NCI-H526 treated with DMSO at 0.1 percent for 48 hours (cell line): ENCODE data around the gene B3GALNT1.
A peak's percentile ranks its signal among the peaks of the same experiment; 100 is the strongest.

Source experiments
- DNase-seq: peaks from one replicate; lab custom pipeline; 2025; lab: John Stamatoyannopoulos, UW

The B3GALNT1 gene, protein sequence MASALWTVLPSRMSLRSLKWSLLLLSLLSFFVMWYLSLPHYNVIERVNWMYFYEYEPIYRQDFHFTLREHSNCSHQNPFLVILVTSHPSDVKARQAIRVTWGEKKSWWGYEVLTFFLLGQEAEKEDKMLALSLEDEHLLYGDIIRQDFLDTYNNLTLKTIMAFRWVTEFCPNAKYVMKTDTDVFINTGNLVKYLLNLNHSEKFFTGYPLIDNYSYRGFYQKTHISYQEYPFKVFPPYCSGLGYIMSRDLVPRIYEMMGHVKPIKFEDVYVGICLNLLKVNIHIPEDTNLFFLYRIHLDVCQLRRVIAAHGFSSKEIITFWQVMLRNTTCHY

DNA sequence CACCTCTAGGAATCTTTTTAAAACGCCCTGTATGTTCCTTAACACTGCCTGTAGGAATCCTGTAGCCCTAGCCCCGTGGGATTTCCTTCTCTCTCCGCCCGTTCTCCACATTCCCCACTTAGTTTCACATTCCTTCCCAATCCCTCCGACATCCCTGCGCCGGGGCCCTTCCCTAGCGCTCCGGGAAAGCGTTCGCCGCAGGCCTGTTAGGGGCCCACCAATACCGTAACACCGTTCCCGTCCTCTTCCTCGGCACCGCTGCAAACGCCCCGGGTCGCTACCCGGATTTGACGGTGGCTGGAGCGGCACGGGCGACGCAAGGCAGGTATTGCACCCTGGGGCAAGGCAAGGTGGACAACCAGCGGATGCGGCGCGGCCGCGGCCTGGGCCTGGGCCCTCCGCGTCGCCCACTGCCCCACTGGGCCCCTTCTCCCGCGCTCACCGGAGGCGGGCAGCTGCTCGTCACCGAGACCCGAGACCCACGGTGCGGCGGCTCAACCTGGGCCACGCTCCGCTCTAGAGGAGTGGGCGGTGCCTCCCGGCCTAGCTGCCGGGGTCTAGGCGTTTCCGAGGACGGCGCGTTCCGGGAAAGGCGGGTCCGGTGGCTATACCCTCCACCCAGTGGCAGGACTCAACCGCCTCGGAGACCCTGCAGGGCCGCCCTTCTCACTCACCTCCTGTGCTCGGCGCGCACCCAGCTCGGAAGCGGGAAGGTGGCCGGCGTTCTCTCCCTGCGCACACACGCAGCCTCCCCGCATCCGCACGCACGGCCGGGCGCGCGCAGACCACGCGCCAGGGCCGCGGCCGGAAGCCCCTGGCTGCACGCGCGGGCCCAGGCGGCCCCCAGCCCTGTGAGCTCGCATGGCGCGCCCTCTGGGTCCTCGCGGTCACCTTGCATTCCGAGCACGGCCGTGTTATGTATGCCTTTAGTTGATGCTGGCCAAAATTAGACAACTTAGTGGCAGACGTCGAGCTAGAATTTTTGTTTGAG, at the start of gene B3GALNT1:
TSS of gene B3GALNT1 (minus strand) at position 789 of the 991 bp plus-strand sequence. CDS start 18,595 bp downstream, outside the sequence.
- peak; percentile 77 for DNase-seq

DNA sequence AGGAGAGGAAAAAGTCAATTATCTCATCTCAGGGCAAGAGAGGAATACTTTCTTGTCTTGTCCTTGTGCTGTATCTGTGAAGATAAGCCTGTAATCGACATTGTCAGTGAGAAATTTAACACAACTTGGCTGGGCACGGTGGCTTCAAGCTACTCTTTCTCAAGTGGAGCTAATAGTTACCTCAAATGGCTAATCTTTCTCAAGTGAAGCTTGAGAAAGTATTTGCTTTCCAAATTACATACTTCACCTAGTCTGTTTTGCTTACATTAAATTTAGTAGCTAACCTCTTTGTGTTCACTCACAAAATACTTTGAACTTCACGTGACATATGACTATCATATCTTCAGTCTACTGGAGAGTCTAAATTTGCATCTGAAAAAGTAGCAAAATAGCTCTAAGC, 48.3 kb upstream of the B3GALNT1 start:
- no peak for DNase-seq

DNA sequence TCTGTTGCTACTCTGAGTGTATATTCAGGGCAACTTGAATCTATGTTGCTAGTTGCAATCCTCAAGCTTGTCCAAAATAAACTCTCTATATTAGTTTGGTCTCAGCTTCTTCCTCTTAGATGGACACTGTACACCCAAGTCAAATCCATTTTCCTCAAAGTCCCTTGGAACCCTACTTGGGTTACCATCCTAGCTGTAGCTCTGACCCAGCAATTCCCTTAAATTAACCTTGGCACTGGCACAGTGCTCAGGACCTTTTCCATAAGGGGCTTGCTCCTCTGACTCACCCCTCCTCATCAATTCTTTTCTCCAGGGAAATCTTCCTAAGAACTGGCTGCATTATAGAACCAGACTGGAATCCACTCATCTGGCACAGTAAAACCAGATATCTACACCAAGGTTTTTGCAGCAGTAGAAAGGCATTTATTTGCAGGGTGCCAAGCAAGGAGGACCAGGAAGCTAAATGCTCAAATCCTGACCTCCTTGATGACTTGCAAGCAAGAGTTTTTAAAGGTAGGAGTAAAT, 44.9 kb upstream of the B3GALNT1 start:
- DNase-seq: no peak

DNA sequence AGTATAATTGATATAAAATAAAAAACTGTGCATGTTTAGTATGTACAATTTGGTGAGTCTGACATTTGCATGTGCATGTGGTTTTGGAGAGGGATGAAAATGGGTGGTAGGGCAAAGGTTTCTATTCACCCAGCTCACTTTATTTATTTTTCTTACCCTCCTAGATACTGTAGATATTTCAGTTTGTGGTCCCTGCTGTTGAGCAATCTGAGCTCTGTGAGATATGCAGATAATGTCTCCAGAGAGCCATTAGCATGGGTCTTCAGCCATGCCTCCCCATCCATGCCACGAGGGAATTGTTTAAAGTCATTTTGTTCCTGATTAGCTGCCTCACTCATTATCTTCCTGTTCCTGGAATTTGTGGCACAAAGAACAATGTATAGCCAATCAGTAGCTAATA, 44.4 kb upstream of the B3GALNT1 start:
- peak; percentile 75 for DNase-seq

DNA sequence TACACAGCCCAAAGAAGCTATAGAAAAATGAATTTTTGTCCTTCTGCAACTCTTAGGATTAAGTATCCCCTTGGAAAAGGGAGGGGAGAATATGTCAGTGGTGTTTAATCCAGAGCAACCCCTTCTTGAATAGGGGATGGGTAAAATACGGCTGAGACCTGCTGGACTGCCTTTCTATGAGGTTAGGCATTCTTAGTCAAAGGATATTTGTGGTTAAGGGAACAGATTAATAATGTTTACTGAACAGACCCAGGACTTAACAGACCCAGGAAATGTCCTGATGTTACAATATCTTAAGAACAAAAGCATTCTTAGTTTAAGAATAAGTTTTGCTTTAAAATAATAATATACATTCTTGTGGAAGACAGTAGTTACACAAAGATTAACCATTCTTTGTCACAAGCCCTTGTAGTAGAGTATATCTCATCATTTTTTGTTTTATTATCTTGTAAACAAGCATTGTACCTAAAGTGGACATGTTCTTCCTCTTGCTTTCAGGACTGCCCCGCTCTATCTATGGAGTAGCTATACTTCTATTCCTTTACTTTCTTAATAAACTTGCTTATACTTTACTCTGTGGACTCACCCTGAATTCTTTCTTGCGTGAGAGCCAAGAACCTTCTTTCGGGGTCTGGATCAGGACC, 43.8 kb upstream of the B3GALNT1 start:
- DNase-seq: peak; percentile 15

DNA sequence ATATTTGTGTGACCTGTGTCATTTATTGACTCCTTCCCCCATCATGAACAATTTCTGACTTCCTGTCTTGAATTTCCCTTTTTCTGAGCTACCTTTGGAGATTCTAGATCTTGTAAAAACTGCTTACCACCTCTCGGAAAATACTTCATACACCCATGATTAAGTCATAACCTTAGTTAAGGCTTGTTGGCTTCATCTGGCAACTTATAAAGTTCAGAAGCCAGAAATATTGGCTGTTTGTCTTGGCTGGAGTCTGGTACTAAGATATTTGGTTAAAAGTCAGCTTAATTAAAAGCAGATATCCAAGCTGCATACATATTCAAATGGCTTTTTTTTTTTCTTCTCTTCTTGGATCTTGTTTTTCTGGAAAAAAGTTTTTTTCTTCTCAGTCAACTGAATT, 37.3 kb upstream of the B3GALNT1 start:
- DNase-seq: no peak

DNA sequence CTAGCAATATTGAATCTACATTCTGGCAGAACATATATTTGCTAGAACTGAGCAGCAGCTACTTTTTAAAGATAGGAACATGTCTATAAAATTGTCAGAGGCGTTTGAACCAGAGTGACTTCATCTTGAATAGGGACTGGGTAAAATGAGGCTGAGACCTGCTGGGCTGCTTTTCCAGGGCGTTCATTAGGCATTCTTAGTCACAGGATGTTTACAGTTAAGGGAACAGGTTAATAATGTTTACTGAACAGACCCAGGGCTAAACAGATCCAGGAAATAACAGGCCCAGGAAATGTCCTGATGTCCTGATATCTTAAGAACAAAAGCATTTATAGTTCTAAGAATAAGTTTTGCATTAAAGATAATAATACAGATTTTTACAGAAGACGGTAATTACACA, 34.5 kb upstream of the B3GALNT1 start:
- no peak for DNase-seq

DNA sequence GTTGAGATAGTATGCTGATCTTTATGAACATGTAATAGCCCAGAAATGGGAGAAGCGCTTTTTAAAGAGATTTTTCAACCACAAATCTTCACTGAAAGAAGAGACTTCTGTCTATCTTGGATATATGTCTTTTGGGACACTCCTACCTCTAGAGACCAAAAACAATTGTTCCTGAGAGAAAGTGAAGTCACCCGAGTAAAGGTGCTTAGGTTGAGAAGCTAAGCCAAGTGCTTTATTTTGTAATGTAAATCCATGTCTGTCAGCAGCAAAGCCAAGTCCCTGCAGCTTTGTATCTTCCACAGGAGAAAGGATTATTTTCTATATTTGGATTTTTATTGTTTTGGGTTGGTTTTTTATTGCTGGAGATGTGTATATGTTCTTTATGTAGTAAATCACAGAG, 32.1 kb upstream of the B3GALNT1 start:
- no peak for DNase-seq

DNA sequence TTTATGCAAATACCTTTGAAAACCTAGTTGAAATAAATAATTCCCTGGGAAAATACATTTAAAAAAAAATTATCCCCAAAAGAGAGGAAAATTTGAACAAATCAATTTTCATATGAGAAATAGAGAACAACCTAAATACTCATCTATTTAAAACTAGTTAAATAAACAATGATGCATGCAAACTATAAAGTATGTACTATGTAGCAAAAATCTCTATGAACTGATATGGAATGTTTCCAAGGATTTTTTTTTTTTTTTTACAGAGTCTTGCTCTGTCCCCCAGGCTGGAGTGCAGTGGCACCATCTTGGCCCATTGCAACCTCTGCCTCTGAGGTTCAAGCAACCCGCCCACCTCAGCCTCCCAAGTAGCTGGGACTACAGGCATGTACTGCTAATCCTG, 27.2 kb upstream of the B3GALNT1 start:
- DNase-seq: no peak

DNA sequence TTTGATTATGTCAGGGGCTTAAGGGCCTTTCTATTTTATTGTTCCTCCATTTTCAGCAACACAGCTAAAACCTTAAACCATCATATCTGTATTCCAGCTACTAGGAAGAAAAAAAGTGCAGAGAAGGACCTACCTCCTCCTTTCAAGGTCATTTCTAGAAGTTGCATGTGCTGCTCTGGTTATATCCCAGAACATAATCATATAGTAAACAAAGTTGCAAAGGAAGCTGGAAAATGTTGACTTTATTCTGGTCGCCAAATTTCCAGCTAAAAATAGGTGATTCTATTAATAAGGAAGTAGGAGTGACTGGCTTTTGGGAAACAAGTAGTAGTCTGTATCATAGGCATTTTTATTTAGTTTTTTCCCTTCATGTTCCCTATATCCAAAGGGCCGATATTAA, 21.3 kb upstream of the B3GALNT1 start:
- DNase-seq: no peak

DNA sequence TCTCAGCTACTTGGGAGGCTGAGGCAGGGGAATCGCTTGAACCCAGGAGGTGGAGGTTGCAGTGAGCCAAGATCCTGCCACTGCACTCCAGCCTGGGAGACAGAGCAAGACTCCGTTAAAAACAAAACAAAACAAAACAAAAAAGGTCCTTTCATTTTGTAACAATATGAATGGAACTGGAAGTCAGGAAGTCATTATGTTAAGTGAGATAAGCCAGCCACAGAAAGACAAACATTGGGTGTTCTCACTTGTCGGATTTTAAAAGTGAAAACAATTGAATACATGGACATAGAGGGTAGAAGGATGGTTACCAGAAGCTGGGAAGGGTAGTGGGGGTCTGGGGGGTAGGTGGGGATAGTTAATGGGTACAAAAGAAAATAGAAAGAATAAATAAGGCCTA, 12.5 kb upstream of the B3GALNT1 start:
- DNase-seq: no peak

DNA sequence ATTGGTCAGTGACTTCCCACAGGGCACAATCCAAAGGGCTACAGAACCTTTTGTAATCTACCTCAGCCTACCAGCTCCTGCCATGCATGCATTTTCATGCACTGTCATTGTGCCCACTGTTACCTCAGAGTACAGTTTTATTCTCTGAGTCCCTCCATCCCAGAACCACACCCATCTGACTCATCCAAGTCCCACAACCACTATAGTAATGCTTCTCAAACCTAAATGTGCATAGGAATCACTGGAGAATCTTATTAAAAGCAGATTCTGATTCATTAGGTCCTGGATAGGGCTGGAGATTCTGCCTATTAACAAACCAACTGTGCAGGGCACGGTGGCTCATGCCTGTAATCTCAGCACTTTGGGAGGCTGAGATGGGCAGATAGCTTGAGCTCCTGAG, 3.7 kb upstream of the B3GALNT1 start:
- no peak for DNase-seq

DNA sequence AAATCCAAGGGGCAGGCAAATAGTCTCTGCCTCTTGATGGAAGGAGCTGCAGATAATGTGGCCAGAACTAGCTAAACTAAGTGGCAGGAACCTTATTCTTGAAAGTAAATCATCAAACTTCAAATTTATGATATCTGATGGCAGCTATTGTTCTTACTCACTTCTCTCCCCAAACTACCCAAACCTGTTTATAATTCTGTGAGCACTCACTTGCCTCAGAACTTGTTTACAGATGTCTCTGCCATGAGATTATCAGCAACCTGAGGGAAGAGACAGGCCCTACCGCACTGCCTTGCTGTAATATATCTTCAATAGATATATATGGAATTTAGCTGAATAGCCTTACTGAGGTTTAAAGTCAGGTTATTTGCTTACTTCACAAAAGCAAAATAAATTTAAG, 2.2 kb upstream of the B3GALNT1 start:
- DNase-seq: no peak

DNA sequence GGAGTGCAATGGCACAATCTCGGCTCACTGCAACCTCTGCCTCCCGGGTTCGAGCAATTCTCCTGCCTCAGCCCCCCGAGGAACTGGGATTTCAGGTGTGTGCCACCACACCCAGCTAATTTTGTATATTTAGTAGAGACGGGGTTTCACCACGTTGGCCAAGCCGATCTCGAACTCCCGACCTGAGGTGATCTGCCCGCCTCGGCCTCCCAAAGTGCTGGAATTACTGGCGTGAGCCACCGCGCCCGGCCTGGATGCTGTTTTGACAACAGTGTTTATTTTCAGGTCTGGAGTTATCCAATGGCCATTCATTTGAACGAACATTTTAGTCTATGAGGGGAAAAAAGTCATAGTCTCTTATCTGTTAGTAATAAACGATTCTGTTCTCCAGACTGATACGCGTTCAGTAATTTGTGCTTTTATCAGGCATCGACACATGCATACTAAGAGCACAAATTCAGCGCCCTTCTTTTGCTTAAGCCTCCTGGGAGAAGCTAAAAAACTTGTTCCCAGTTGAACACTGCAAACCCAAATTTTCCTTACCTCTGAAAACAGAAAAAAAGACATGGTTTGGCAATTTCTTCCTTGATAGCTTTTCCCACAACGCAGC, 1.3 kb downstream of the B3GALNT1 start:
- no peak for DNase-seq

DNA sequence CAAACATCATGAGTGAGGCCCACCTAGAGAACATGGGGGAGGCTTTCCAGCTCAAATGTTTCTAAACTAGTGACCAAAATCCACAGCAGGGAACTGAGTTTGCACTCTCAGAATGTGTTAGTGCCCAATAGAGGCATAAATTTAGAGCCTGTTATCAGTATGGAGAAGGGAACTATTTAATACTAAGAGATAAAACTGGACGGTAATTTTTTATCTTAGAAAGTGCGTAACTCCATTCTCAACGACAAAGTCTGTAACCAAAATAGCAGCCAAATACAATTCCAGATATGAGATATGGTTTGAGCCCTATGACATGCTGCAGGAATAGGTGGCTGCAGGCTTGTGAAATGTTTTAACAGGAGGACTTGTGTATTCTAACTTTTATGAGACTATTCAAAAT, 3.5 kb downstream of the B3GALNT1 start:
- no peak for DNase-seq

DNA sequence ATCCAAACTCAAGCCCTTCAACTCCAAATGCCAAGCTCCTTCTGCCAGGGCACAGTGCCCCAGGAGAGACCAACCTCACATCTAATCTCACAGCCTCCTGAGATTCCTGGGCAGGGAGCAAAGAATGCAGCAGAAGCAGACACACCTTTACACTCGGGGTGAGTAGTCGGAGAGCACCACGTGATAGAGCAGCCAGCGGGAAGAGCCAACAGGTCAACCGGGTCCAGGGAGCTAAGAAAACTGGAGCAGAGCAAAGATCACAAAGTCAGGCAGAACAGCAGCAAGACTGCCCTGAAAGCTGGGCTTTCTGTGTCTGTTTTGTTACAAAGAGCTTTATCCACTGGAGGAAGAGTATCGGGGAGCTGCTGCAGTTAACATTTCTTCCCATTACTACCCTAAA, 4.2 kb downstream of the B3GALNT1 start:
- DNase-seq: no peak

DNA sequence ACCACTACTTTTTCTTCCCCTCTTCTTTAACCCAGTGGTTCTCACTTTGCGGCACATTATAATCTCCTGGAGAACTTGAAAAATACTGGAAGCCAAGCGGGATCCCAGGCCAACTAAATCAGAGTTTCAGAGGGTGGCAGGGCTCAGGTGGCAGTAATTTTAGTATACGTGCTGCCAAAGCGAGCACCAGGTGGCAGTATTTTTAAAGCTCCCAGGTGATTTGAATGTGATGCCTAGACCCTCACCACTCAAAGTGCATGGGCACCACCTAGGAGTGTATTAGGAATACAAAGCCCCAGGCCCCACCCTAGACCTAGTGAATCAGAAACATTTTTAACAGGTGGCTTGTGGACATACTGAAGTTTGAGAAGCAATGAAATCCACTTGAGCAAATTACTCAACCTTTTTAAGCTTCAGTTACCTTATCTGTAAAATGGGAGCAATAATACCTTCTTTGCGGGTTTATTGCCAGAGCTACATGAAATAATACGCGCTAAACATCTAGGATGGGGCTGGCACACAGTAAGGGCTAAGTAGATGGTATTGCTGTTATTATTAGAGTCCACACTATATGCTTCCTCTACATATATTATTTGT, 8.3 kb downstream of the B3GALNT1 start:
- peak; percentile 7 for DNase-seq

DNA sequence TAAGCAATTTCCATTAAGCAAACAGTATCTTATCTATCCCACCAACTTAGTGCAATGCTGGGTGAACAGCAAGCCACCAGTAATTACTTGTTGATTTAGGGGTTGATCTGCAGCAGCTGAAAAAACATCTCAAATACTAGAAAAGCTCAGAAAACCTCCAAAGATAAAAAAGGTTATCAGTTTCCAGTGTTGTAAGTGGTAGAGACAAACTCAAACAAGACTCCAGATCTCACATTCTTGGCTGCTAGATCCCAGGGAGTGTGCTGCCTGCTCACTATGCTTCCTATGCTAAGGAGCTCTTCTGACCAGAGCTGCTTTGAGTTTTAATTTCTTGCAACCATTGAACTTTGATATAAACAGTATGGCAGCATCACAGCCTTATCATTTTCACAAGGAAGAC, 11.3 kb downstream of the B3GALNT1 start:
- DNase-seq: no peak

DNA sequence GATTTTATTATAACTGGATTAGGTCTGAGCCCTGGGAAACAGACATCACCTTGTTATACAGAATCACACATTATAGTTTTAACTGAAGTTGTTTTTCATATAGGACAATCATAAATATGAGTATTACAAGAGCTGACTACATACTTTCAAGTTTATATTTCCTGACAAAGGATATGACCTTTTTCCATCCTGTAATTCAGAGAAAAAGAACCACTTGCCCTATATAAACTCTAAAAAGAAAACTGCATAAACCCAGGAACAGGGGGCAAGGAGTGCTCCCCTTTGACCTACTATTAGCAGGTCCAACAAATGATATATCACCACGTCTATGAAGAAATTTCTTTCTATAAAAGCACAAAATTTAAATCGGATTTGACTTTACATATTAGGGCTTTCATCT, 20.9 kb downstream of the B3GALNT1 start:
- DNase-seq: no peak

DNA sequence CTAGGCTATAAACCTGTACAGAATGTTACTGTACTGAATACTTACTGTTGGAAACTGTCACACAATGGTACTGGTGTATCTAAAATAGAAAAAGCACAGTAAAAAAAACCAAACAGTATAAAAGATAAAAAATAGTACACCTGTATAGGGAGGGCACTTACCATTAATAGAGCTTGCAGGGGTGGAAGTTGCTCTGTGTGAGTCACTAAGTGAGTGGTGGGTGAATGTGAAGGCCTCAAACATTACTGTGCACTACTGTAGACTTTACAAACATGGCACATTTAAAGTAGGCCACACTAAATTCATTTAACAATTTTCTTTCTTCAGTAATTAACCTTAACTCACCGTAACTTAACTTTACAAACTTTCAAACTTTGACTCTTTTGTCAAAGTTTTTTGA, 22.0 kb downstream of the B3GALNT1 start:
- no peak for DNase-seq

DNA sequence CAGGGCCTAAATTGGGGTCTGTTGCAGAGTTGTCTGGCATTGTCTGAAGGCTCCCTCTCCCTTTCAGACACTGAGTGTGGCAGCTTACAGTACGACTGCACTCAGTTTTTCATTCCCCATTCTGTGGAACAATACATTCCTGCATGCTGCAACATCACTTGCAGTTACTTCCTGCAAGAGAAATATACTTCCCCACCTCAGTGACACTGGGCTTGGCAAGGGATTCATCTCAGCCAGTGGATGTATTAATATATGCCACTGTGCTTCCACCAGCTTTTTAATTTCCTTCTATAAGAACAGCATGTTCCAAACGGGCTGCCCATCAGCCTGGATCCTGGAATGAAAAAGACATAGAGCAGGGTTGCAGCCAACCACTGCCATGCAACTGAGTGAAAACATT, 23.1 kb downstream of the B3GALNT1 start:
- DNase-seq: no peak

DNA sequence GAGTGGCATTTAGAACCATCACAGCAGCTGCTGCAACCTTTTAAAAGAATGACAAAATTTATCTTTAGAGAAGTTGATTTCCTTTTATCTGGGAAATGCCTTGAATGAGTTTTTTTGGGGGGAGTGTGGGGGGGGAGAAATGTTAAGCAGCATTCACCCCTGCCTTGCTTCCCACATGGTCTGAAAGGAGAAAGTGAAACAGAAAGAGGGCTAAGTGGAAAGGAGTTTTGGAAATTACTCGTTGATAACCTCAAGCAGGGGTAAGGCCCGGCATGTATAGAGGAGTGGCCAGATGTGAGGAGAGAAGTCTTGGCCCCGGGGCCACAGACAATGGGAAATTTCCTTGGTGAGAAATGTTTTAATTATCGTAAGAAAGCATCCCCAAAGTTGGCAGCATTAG, 23.5 kb downstream of the B3GALNT1 start:
- DNase-seq: no peak
